Left lung (tissue), 10 donors: ENCODE data around the gene CERKL. TPM values are rescaled to one million over a fixed set of nuclear protein-coding genes. Genes with fewer than 3 reads are reported as not detected.

Experiments used
- ATAC-seq: fragments of 200-7000 bp; cut with Tn5 transposase; one replicate; pipeline ENCODE4 v1.9.1; 2020; ENCODE audit warnings: moderate library complexity
- DNase-seq, 4 donors: peaks; one replicate each; pipeline ENCODE4 v3.0.0-alpha.2; 2013 to 2020
- H3K27ac ChIP-seq, 2 donors: fragments of 200-600 bp; sonication (generic) in 1 of 2; one replicate each; pipeline versions ENCODE4 v1.5.0 to v1.8.0; 2020 to 2021
- H3K27me3 ChIP-seq, 2 donors: fragments of 200-600 bp; sonication (generic) in 1 of 2; one replicate each; pipeline versions ENCODE4 v1.5.0 to v1.8.0; 2020 to 2021
- H3K36me3 ChIP-seq, 2 donors: fragments of 200-600 bp; sonication (generic) in 1 of 2; one replicate each; pipeline versions ENCODE4 v1.5.0 to v1.8.0; 2020 to 2021
- H3K4me1 ChIP-seq, 2 donors: fragments of 200-600 bp; one replicate each; pipeline ENCODE4 v1.8.0; 2021
- H3K4me3 ChIP-seq, 2 donors: fragments of 200-600 bp; sonication (generic) in 1 of 2; one replicate each; pipeline versions ENCODE4 v1.5.0 to v1.8.0; 2020 to 2021; ENCODE audit warnings: mild to moderate bottlenecking in 1 of 2
- H3K9me3 ChIP-seq, 2 donors: fragments of 200-600 bp; sonication (generic) in 1 of 2; one replicate each; pipeline versions ENCODE4 v1.5.0 to v1.8.0; 2020 to 2021
- intact Hi-C, 2 donors: fragments of 100-400 bp; cut with DNase I; formaldehyde crosslinking; loops; one replicate each; pipeline versions ENCODE4 v1.11.2 to v1.14.2; 2022
- polyA plus RNA-seq, 6 donors: library from polyadenylated mRNA; unstranded; fragments of 120-200 nt; gene quantifications; one replicate each; pipeline ENCODE4 v1.2.1, GENCODE V29; 2013; ENCODE audit not compliant: insufficient read length in 6 of 6
- total RNA-seq, 2 donors: library from RNA; stranded (reverse); fragmentation: NEBNext Ultra II Directional; extraction: Animal tissue kit (Norgen Biotek cat#: 25700); gene quantifications; one replicate each; pipeline ENCODE4 v1.2.1, GENCODE V29; 2021
- TF ChIP-seq, protein P1 (sequence below), 2 donors: fragments of 200-600 bp; sonication (generic) in 1 of 2; IDR thresholded peaks; one replicate each; pipeline versions ENCODE4 v1.5.0 to v1.8.0; 2021; ENCODE audit warnings: antibody characterized with exemption in 2 of 2
- donor health status: DM: no; HTN: yes; CAD: no.
- donor health status: DM: no; HTN: no; CAD: no.

Gene CERKL
- total and polyA plus RNA-seq, 8 donors = 0.41 to 10.1 (median 7.6) TPM

DNA sequence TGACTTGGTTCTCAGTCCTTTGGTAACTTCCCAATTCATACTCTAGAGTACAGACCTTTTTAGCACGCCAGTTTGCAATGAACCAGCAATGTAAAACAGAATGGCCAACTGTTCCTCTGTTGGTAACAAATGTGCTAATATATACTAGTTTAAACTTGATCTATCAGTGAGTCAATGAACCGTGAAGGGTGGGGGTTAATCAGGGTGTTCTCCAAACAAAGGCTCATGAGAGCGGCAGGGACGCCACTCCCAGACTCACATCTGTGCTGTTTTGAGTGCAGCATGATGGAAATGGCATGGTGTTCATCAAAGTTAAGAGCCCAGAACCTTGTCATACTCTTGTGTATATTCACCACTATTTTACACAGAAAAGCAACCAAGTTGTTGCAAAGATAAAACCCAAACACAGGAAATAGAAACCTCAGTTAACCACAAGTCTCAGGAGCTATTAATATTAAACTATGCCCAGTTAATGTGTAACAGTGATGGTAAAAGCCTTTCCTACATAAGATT is 70.3 kb downstream of the CERKL start:
- TF ChIP-seq, protein P1, sequence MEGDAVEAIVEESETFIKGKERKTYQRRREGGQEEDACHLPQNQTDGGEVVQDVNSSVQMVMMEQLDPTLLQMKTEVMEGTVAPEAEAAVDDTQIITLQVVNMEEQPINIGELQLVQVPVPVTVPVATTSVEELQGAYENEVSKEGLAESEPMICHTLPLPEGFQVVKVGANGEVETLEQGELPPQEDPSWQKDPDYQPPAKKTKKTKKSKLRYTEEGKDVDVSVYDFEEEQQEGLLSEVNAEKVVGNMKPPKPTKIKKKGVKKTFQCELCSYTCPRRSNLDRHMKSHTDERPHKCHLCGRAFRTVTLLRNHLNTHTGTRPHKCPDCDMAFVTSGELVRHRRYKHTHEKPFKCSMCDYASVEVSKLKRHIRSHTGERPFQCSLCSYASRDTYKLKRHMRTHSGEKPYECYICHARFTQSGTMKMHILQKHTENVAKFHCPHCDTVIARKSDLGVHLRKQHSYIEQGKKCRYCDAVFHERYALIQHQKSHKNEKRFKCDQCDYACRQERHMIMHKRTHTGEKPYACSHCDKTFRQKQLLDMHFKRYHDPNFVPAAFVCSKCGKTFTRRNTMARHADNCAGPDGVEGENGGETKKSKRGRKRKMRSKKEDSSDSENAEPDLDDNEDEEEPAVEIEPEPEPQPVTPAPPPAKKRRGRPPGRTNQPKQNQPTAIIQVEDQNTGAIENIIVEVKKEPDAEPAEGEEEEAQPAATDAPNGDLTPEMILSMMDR (IDR thresholded peaks at IDR 0.05) = no peak
- peak; percentile 70 for ATAC-seq
- DNase-seq = no peak
- Histone ChIP-seq H3K27ac (no peak overlapping the region), H3K36me3 (no peaks in the 10 kb centered on the region), H3K9me3 (no peaks in the 10 kb centered on the region), H3K27me3 (no peaks in the 10 kb centered on the region), H3K4me3 (no peak overlapping the region), H3K4me1 (no peaks in the 10 kb centered on the region)
- intact Hi-C loops = no loop called here

DNA sequence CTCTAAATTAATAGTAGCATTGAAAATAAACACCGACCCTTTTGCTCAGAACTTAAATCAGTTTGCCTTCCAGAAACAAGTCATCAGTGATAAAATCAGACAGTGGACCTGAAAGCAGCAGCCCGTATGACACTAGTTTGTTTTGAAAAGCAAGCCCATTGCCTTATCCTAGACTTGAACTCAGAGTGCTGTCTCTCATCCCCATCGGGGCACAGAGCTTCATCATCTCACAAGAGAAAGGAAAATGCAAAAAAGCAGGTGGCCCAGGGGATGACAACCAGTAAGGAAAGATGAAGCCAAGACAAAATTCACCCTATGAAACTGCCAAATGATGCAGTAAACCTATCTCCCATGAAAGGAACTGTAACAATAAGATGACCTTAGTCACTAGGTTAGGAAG is 71.2 kb downstream of the CERKL start:
- Histone ChIP-seq H3K4me1 (no peaks in the 10 kb centered on the region), H3K27ac (no peak overlapping the region), H3K4me3 (no peak overlapping the region), H3K9me3 (no peaks in the 10 kb centered on the region), H3K27me3 (no peaks in the 10 kb centered on the region), H3K36me3 (no peaks in the 10 kb centered on the region)
- TF ChIP-seq, protein P1 (IDR thresholded peaks at IDR 0.05) = no peak
- intact Hi-C loops = no loop called here
- DNase-seq (no peak), ATAC-seq (no peak)

DNA sequence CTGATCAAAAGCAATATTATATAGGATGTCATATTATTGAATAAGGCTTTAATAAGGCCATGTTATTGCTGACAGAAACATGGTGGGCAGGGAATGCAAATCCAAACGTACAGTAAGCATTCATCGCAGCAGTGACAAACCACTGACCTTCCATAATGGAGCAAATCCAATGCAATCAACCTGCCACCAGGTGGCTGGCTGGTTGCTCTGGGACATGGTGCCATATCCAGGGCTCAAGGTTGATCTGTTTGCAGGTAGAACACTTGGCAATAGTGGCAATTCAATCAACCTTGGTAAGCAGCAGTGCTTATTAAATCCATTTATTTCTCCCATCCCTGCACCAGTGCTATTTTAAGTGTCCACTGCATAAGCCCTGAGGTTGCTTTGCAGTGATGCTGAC is 75.4 kb downstream of the CERKL start:
- intact Hi-C loops = no loop called here
- DNase-seq (no peak), ATAC-seq (no peak)
- Histone ChIP-seq H3K4me1 (no peaks in the 10 kb centered on the region), H3K4me3 (no peak overlapping the region), H3K27me3 (no peaks in the 10 kb centered on the region), H3K9me3 (no peaks in the 10 kb centered on the region), H3K36me3 (no peaks in the 10 kb centered on the region), H3K27ac (no peak overlapping the region)
- TF ChIP-seq, protein P1 (IDR thresholded peaks at IDR 0.05) = no peak

DNA sequence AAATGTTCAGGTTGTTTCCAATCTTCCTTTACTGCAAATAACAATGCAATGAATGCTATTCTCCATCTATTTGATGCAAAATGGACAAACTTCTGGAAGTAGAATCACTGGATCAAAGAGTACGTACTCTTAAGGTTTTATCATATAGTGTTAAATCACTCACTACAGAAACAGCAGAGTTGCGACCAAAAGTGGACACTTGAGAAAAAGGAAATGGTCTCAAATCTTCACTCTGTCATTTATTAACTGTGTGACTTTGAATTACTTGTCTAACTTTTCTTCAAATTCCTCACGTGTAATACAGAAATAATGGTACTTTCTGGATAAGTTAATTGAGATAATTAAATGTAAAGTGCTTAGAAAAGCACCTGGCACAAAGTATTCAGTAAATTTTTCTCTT is 78.1 kb downstream of the CERKL start:
- ATAC-seq (no peak), DNase-seq (no peak)
- no peak overlapping the region for H3K27ac ChIP-seq
- no peaks in the 10 kb centered on the region for H3K4me1 ChIP-seq
- no peak overlapping the region for H3K4me3 ChIP-seq
- H3K36me3 ChIP-seq = no peaks in the 10 kb centered on the region
- H3K9me3 ChIP-seq = no peaks in the 10 kb centered on the region
- peaks cover 0 to 4% of the 10 kb centered on the region in 2 donors for H3K27me3 ChIP-seq
- TF ChIP-seq, protein P1 (IDR thresholded peaks at IDR 0.05) = no peak
- intact Hi-C loops = loop anchor here in 1 of 2 donors (10.0 kb wide), 1 partner anchor 136 kb away; no protein-coding TSS in a partner anchor

DNA sequence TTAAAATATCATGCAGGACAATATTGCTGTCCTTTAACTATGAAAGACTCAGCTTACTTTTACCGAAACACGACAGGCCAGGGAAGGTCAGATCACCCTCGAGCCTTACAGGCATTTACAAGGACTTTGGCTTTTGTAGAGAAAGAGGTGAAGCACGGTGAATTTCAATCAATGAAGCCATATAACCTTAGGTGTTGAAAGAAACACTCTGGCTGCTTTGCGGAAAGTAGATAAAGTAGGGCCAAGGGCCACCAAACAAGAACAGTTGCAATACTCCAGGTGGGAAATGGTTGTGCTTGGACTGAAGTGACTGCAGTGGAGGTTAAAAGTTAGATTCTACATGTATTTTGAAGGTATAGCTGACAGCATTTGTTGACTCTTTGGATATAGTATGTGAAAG is 80.5 kb downstream of the CERKL start:
- intact Hi-C loops = loop anchor here in 1 of 2 donors (10.0 kb wide), 1 partner anchor 138 kb away; no protein-coding TSS in a partner anchor
- H3K9me3 ChIP-seq = no peaks in the 10 kb centered on the region
- H3K4me3 ChIP-seq = no peak overlapping the region
- H3K27me3 ChIP-seq = peaks cover 0 to 4% of the 10 kb centered on the region in 2 donors
- no peak for DNase-seq
- H3K4me1 ChIP-seq = no peaks in the 10 kb centered on the region
- H3K36me3 ChIP-seq = no peaks in the 10 kb centered on the region
- no peak for ATAC-seq
- H3K27ac ChIP-seq = no peak overlapping the region
- TF ChIP-seq, protein P1 (IDR thresholded peaks at IDR 0.05) = no peak
